Lung (tissue), 12 donors: ENCODE data around the gene UGT1A1. TPM values are rescaled to one million over a fixed set of nuclear protein-coding genes. Genes with fewer than 3 reads are reported as not detected.

ENCODE experiments used
- ATAC-seq: fragments of 200-7000 bp; cut with Tn5 transposase; one replicate; pipeline ENCODE4 v1.9.1; 2020; ENCODE audit warnings: moderate number of reproducible peaks; ENCODE audit not compliant: insufficient read depth, low FRiP score
- DNase-seq, 3 donors: peaks; one replicate each; pipeline ENCODE4 v3.0.0-alpha.2; 2013 to 2017
- H3K27ac ChIP-seq, 2 donors: one replicate each; pipeline ENCODE4 v1.5.1; 2013; ENCODE audit warnings: mild to moderate bottlenecking in 2 of 2, moderate library complexity in 2 of 2, control low read depth in 1 of 2, inconsistent platforms in 1 of 2, low read depth in 1 of 2, low read length in 1 of 2
- H3K27me3 ChIP-seq, 3 donors: one replicate each; pipeline ENCODE4 v1.5.1; 2013; ENCODE audit warnings: low read length in 2 of 3; ENCODE audit not compliant: control insufficient read depth in 3 of 3, insufficient read depth in 3 of 3
- H3K36me3 ChIP-seq, 4 donors: one replicate each; pipeline ENCODE4 v1.5.1; 2013; ENCODE audit warnings: low read length in 4 of 4, mild to moderate bottlenecking in 1 of 4, moderate library complexity in 1 of 4; ENCODE audit not compliant: control insufficient read depth in 4 of 4, insufficient read depth in 4 of 4
- H3K4me1 ChIP-seq, 5 donors: one replicate each; pipeline ENCODE4 v1.5.1; 2013; ENCODE audit warnings: low read length in 5 of 5, mild to moderate bottlenecking in 2 of 5, moderate library complexity in 1 of 5; ENCODE audit not compliant: control insufficient read depth in 5 of 5, insufficient read depth in 5 of 5
- H3K4me3 ChIP-seq: one replicate; pipeline ENCODE4 v1.5.1; 2013; ENCODE audit warnings: mild to moderate bottlenecking, control low read depth, moderate library complexity
- H3K9ac ChIP-seq, 2 donors: one replicate each; pipeline ENCODE4 v1.5.1; 2013; ENCODE audit warnings: low read length in 2 of 2, control low read depth in 1 of 2; ENCODE audit not compliant: insufficient read depth in 1 of 2
- H3K9me3 ChIP-seq, 4 donors: one replicate each; pipeline ENCODE4 v1.5.1; 2013; ENCODE audit warnings: low read length in 3 of 4, mild to moderate bottlenecking in 1 of 4, moderate library complexity in 1 of 4; ENCODE audit not compliant: control insufficient read depth in 4 of 4, insufficient read depth in 3 of 4
- WGBS, 2 donors: extraction: QIAGEN DNeasy Blood & Tissue Kit; methylation state at CpG; one replicate each; pipeline ENCODE4 v1.1.7; 2013; 5-methylcytosine and 5-hydroxymethylcytosine counted together
- polyA plus RNA-seq, 2 donors: library from polyadenylated mRNA; stranded (reverse); fragments of 200-250 nt; gene quantifications; one replicate each; pipeline ENCODE4 v1.2.1, GENCODE V29; 2013
- total RNA-seq, 2 donors: library from RNA; depleted of rRNA in 1 of 2; stranded (reverse); fragments of >200 nt in 1 of 2; gene quantifications; one replicate each; pipeline ENCODE4 v1.2.1, GENCODE V29; 2014 to 2021
- TF ChIP-seq, protein P1 (sequence below): IDR thresholded peaks from 2 replicates; pipeline ENCODE4 v1.5.1; 2012; ENCODE audit warnings: mild to moderate bottlenecking; ENCODE audit errors: control extremely low read depth, extremely low read depth
- donor health status: control.
- donor health status: control.
- donor health status: Bipolar disorder and iron deficiency.
- donor health status: healthy.
- donor health status: DM: yes; HTN: yes; CAD: no.

The UGT1A1 gene
- total and polyA plus RNA-seq, 4 donors = 0.01 to 0.49 (median 0.04) TPM; not detected in 1

DNA sequence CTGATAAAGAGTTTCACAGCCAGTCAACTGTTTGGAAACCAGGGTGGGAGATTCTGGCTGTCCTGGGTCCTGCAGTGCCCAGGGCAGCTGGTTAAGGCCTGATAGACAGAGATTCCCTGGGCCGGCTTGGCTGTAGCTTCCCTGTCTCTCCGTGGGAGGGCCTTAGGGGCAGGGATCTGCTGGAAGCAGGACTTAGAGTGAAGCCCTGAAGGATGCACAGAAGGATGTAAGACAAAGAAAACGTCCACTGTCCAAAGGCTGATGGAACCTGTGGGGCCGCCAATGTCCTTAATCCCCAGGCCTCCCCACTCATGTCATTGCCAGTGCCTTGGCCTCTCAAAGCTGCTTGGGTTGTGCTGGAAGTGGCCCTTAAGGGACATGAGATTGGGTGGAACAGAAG is 51.0 kb downstream of the UGT1A1 start:
- TF ChIP-seq, protein P1, sequence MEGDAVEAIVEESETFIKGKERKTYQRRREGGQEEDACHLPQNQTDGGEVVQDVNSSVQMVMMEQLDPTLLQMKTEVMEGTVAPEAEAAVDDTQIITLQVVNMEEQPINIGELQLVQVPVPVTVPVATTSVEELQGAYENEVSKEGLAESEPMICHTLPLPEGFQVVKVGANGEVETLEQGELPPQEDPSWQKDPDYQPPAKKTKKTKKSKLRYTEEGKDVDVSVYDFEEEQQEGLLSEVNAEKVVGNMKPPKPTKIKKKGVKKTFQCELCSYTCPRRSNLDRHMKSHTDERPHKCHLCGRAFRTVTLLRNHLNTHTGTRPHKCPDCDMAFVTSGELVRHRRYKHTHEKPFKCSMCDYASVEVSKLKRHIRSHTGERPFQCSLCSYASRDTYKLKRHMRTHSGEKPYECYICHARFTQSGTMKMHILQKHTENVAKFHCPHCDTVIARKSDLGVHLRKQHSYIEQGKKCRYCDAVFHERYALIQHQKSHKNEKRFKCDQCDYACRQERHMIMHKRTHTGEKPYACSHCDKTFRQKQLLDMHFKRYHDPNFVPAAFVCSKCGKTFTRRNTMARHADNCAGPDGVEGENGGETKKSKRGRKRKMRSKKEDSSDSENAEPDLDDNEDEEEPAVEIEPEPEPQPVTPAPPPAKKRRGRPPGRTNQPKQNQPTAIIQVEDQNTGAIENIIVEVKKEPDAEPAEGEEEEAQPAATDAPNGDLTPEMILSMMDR = no peak
- no peak overlapping the region for H3K4me3 ChIP-seq
- DNase-seq (no peak), ATAC-seq (no peak)
- H3K4me1 ChIP-seq = no peaks in the 10 kb centered on the region
- H3K27me3 ChIP-seq = no peaks in the 10 kb centered on the region
- no peak overlapping the region for H3K9ac ChIP-seq
- H3K9me3 ChIP-seq = peaks cover 0 to 2% (median 0%) of the 10 kb centered on the region in 4 donors
- H3K27ac ChIP-seq = no peak overlapping the region
- H3K36me3 ChIP-seq = no peaks in the 10 kb centered on the region
- 69 to 74% methylated on average over 4 of the region's 4 CpGs for WGBS, 2 donors

DNA sequence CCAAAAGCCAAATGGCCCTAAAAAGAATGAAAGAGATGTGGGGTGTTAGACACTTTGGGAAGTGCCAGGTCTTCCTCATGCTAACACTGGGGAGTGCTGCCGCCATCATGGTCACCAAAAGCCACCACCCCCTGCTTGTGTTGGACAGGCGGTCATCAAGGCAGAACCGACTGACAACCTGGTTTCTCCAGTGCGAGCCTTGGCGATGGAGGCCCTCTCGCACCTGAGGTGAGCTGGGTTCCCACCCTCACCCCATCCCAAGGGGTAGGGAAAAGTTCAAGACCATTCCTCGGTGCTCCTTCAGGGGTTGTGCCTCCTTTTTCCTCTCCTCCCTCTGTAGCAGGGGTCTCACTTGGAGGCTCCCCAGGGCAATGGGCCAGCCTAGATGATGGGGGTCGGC is 51.7 kb downstream of the UGT1A1 start:
- no peaks in the 10 kb centered on the region for H3K4me1 ChIP-seq
- TF ChIP-seq, protein P1 = no peak
- DNase-seq (no peak), ATAC-seq (no peak)
- 87 to 96% methylated on average over 8 of the region's 8 CpGs for WGBS, 2 donors
- no peak overlapping the region for H3K9ac ChIP-seq
- no peak overlapping the region for H3K27ac ChIP-seq
- H3K9me3 ChIP-seq = peaks cover 0 to 2% (median 0%) of the 10 kb centered on the region in 4 donors
- H3K36me3 ChIP-seq = no peaks in the 10 kb centered on the region
- no peaks in the 10 kb centered on the region for H3K27me3 ChIP-seq
- H3K4me3 ChIP-seq = no peak overlapping the region

DNA sequence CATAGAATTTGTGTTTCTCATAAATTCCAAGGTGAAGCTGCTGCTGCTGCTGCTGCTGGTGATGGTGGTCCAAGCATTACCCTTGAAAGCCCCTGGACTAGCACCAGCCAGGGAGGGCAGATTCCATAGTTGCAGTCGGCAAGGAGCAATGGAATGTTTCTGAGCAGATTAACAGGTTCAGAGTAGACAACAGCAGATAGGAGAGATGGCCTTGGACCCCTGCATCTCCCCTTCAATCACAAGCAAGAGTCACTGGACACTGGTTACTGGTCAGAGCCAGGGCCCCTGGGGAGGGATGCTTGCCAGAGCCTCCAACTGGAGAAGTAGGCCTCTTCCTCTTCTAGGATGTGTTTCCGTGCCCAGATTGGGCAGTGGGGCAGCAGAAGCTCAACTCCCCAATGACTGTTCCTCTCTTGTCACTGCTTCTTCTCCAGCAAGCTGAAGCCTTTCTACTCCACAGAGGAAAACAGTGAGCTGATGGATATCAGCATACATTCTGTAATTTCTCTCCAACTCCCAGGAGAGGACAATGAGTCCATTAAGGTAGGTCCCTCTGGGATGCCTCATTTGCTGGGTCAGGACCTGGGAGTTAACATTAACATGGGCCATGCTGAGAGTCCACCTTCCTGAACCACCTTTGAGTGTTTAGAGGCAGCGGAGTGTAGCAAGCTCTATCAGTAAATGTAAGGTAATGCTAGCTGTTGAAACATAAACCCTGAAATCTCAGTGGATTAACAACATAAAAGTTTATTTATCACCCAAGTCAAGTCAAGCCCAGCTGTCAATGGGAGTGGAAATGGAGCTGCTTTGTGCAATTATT is 53.4 kb downstream of the UGT1A1 start:
- H3K27me3 ChIP-seq = no peaks in the 10 kb centered on the region
- DNase-seq = no peak
- H3K4me3 ChIP-seq = no peak overlapping the region
- no peaks in the 10 kb centered on the region for H3K4me1 ChIP-seq
- TF ChIP-seq, protein P1 = no peak
- H3K36me3 ChIP-seq = no peaks in the 10 kb centered on the region
- H3K9me3 ChIP-seq = peaks cover 0 to 2% (median 0%) of the 10 kb centered on the region in 4 donors
- WGBS, 2 donors = 85 to 88% methylated on average over 3 of the region's 3 CpGs
- no peak for ATAC-seq
- no peak overlapping the region for H3K27ac ChIP-seq
- no peak overlapping the region for H3K9ac ChIP-seq
